Measurements from ENCODE around the gene PRKG1.

DNA sequence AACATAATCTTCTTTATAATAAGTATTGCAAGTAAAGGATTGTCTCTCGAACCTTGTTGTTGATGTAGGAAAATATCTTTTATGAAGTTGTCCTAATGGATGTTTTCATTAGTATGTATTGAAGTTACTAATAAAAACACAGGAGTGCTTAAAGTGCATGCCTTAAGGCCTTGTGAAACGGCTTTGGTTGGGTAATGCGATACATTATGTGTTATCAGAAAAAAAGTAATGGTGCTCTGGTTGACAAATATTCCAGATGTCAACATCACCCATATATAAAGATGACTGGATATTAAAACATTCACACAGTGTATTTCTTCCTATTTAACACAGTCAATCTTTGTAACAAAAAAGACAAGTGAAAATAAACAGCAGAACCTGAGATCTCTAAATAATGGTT, 310.7 kb downstream of the PRKG1 start:
- TF ChIP-seq, protein P1, sequence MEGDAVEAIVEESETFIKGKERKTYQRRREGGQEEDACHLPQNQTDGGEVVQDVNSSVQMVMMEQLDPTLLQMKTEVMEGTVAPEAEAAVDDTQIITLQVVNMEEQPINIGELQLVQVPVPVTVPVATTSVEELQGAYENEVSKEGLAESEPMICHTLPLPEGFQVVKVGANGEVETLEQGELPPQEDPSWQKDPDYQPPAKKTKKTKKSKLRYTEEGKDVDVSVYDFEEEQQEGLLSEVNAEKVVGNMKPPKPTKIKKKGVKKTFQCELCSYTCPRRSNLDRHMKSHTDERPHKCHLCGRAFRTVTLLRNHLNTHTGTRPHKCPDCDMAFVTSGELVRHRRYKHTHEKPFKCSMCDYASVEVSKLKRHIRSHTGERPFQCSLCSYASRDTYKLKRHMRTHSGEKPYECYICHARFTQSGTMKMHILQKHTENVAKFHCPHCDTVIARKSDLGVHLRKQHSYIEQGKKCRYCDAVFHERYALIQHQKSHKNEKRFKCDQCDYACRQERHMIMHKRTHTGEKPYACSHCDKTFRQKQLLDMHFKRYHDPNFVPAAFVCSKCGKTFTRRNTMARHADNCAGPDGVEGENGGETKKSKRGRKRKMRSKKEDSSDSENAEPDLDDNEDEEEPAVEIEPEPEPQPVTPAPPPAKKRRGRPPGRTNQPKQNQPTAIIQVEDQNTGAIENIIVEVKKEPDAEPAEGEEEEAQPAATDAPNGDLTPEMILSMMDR (IDR thresholded peaks at IDR 0.05; ENCODE audit: low read depth, low read length) = no peak
- no peak for TF ChIP-seq EZH2phosphoT487 (IDR thresholded peaks at IDR 0.05; ENCODE audit: low read depth)

All from OCI-LY3 (cell line).